H1 (cell line): Measurements from ENCODE around the gene ZNF423. TPM values are rescaled to one million over a fixed set of nuclear protein-coding genes. Genes with fewer than 3 reads are reported as not detected.

ENCODE experiments used
- CTCF ChIA-PET: fragments of 300-600 bp; sonication (Branson Sonifier 250); formaldehyde crosslinking; loops from one replicate; lab custom pipeline; 2021; ENCODE audit not compliant: partially characterized antibody; lab: Charles Lee
- POLR2A ChIA-PET: fragments of 300-600 bp; sonication (Branson Sonifier 250); formaldehyde crosslinking; loops from one replicate; lab custom pipeline; 2021; ENCODE audit warnings: inconsistent platforms; ENCODE audit not compliant: partially characterized antibody; lab: Charles Lee
- DNase-seq, 2 experiments: peaks; one replicate each; pipeline versions ENCODE4 v3.0.0 to v3.0.0-alpha.2; 2010 to 2022; ENCODE audit warnings: low spot score in 2 of 2, low read depth in 1 of 2, mixed read lengths in 1 of 2
- FAIRE-seq: peaks from 2 replicates; lab custom pipeline; 2011; peaks lifted over from hg19 to GRCh38; lab: Jason Lieb, UNC
- H2AFZ ChIP-seq: 2 replicates; pipeline ENCODE4 v1.8.1; 2012; ENCODE audit warnings: low read length, inconsistent platforms
- H2AK5ac ChIP-seq: 2 replicates; pipeline ENCODE4 v1.6.1; 2013; ENCODE audit warnings: low read depth, low read length
- H2BK120ac ChIP-seq: replicated peaks from 2 replicates; pipeline ENCODE3; 2013; ENCODE audit warnings: low read depth, low read length, inconsistent platforms
- H2BK12ac ChIP-seq: 2 replicates; pipeline ENCODE4 v1.6.1; 2013; ENCODE audit warnings: low read depth, low read length
- H2BK15ac ChIP-seq: 2 replicates; pipeline ENCODE4 v1.6.1; 2013; ENCODE audit warnings: low read length
- H2BK20ac ChIP-seq: 2 replicates; pipeline ENCODE4 v1.6.1; 2013; ENCODE audit warnings: low read length
- H2BK5ac ChIP-seq: 2 replicates; pipeline ENCODE4 v1.6.1; 2013; ENCODE audit warnings: low read depth, low read length
- H3K14ac ChIP-seq: 2 replicates; pipeline ENCODE4 v1.6.1; 2013; ENCODE audit warnings: inconsistent platforms; ENCODE audit not compliant: insufficient read length
- H3K18ac ChIP-seq: 2 replicates; pipeline ENCODE4 v1.6.1; 2013; ENCODE audit warnings: low read length; ENCODE audit errors: extremely low read depth
- H3K23ac ChIP-seq: 2 replicates; pipeline ENCODE4 v1.6.1; 2013; ENCODE audit warnings: inconsistent platforms; ENCODE audit not compliant: insufficient read length
- H3K23me2 ChIP-seq: 2 replicates; pipeline ENCODE4 v1.6.1; 2013; ENCODE audit warnings: low read depth, low read length
- H3K27ac ChIP-seq: 2 replicates; pipeline ENCODE4 v1.6.1; 2011; ENCODE audit warnings: low read depth, low read length, inconsistent platforms
- H3K27me3 ChIP-seq, 4 experiments: replicated peaks in 1 of 4; 1 replicate in 1 of 4; 2 replicates in 3 of 4; pipeline versions ENCODE4 v1.6.1 to v1.8.1; 2011 to 2013; ENCODE audit warnings: low read length in 3 of 4, mild to moderate bottlenecking in 3 of 4, inconsistent platforms in 2 of 4, mixed read lengths in 2 of 4, moderate library complexity in 1 of 4; ENCODE audit not compliant: control insufficient read depth in 3 of 4, insufficient read depth in 3 of 4; ENCODE audit errors: extremely low read depth in 1 of 4
- H3K36me3 ChIP-seq, 4 experiments: 2 replicates each; pipeline versions ENCODE4 v1.6.1 to v1.8.1; 2011 to 2013; ENCODE audit warnings: mild to moderate bottlenecking in 4 of 4, low read length in 3 of 4, moderate library complexity in 2 of 4, control low read depth in 1 of 4, inconsistent platforms in 1 of 4; ENCODE audit not compliant: insufficient read depth in 4 of 4, control insufficient read depth in 2 of 4
- H3K4ac ChIP-seq: replicated peaks from 2 replicates; pipeline ENCODE3; 2013; ENCODE audit warnings: low read length, low read depth, mixed read lengths, inconsistent platforms; ENCODE audit not compliant: insufficient read length
- H3K4me1 ChIP-seq, 4 experiments: replicated peaks in 1 of 4; 1 replicate in 1 of 4; 2 replicates in 3 of 4; pipeline versions ENCODE4 v1.6.1 to v1.8.1; 2011 to 2013; ENCODE audit warnings: low read length in 3 of 4, inconsistent platforms in 2 of 4, mixed read lengths in 1 of 4; ENCODE audit not compliant: insufficient read depth in 4 of 4, control insufficient read depth in 3 of 4
- H3K4me2 ChIP-seq, 2 experiments: 2 replicates each; pipeline versions ENCODE4 v1.6.1 to v1.8.1; 2011 to 2013; ENCODE audit warnings: low read depth in 2 of 2, low read length in 2 of 2, control low read depth in 1 of 2, inconsistent platforms in 1 of 2, mild to moderate bottlenecking in 1 of 2; ENCODE audit not compliant: insufficient read depth in 1 of 2
- H3K4me3 ChIP-seq, 4 experiments: fragments of 200-600, 300-600 bp in 1 of 4; sonication (generic), shearing (Covaris generic), sonication (Bioruptor Twin) in 1 of 4; 2 replicates each; pipeline versions ENCODE4 v1.5.1 to v1.8.1; 2011 to 2016; ENCODE audit warnings: low read length in 4 of 4, low read depth in 3 of 4, control low read depth in 2 of 4, inconsistent platforms in 2 of 4, mild to moderate bottlenecking in 2 of 4, mixed read lengths in 1 of 4, moderate library complexity in 1 of 4; ENCODE audit not compliant: insufficient read depth in 2 of 4; ENCODE audit errors: extremely low read depth in 1 of 4
- H3K56ac ChIP-seq: replicated peaks from 2 replicates; pipeline ENCODE3; 2013; ENCODE audit warnings: low read depth, mild to moderate bottlenecking, mixed read lengths, low read length, inconsistent platforms; ENCODE audit not compliant: insufficient read length
- H3K79me1 ChIP-seq: 2 replicates; pipeline ENCODE4 v1.6.1; 2013; ENCODE audit warnings: low read depth, low read length, control low read depth
- H3K79me2 ChIP-seq, 2 experiments: 2 replicates each; pipeline versions ENCODE4 v1.6.1 to v1.8.1; 2012 to 2013; ENCODE audit warnings: low read length in 2 of 2, mild to moderate bottlenecking in 2 of 2, inconsistent platforms in 1 of 2; ENCODE audit not compliant: insufficient read depth in 2 of 2, control insufficient read depth in 1 of 2
- H3K9ac ChIP-seq, 4 experiments: replicated peaks in 1 of 4; 1 replicate in 1 of 4; 2 replicates in 3 of 4; pipeline versions ENCODE4 v1.6.1 to v1.8.1; 2011 to 2013; ENCODE audit warnings: low read depth in 3 of 4, low read length in 3 of 4, control low read depth in 2 of 4, mild to moderate bottlenecking in 2 of 4, moderate library complexity in 2 of 4, inconsistent platforms in 1 of 4; ENCODE audit errors: extremely low read depth in 1 of 4
- H3K9me3 ChIP-seq, 2 experiments: 2 replicates each; pipeline versions ENCODE4 v1.6.1 to v1.8.1; 2012 to 2013; ENCODE audit warnings: mild to moderate bottlenecking in 2 of 2, moderate library complexity in 2 of 2, control low read depth in 1 of 2, inconsistent platforms in 1 of 2, low read depth in 1 of 2, low read length in 1 of 2, mixed read lengths in 1 of 2; ENCODE audit not compliant: insufficient read depth in 2 of 2
- H4K20me1 ChIP-seq, 2 experiments: replicated peaks in 1 of 2; 2 replicates each; pipeline versions ENCODE3 to v1.8.1; 2011 to 2013; ENCODE audit warnings: inconsistent platforms in 2 of 2, low read length in 2 of 2, mild to moderate bottlenecking in 1 of 2; ENCODE audit not compliant: insufficient read depth in 2 of 2, control insufficient read depth in 1 of 2
- H4K5ac ChIP-seq: 2 replicates; pipeline ENCODE4 v1.6.1; 2013; ENCODE audit warnings: low read length, low read depth, mixed read lengths, inconsistent platforms; ENCODE audit not compliant: insufficient read length
- H4K8ac ChIP-seq: 2 replicates; pipeline ENCODE4 v1.8.0; 2013; ENCODE audit warnings: mild to moderate bottlenecking, moderate library complexity, low read length, inconsistent platforms; ENCODE audit not compliant: insufficient read depth; ENCODE audit errors: extremely low read depth
- H4K91ac ChIP-seq: replicated peaks from 2 replicates; pipeline ENCODE3; 2013; ENCODE audit warnings: low read length, mixed read lengths, inconsistent platforms; ENCODE audit not compliant: insufficient read length
- ASH2L ChIP-seq: fragments of 200-600, 300-600 bp; sonication (generic); IDR thresholded peaks from one replicate; pipeline ENCODE4 v1.7.1; 2017; ENCODE audit warnings: low read length
- HDAC2 ChIP-seq, 2 experiments: fragments of 300-600 bp in 1 of 2; sonication (generic) in 1 of 2; IDR thresholded peaks; 2 replicates each; pipeline ENCODE4 v1.6.1; 2011 to 2012; ENCODE audit warnings: low read depth in 2 of 2, low read length in 2 of 2, mild to moderate bottlenecking in 2 of 2, moderate library complexity in 2 of 2, borderline replicate concordance in 1 of 2, inconsistent platforms in 1 of 2
- RAD21 ChIP-seq, 2 experiments: IDR thresholded peaks in 1 of 2; conservative IDR thresholded peaks in 1 of 2; 2 replicates each; pipeline ENCODE4 v1.6.1; 2011; ENCODE audit warnings: low read depth in 2 of 2, low read length in 2 of 2, improper control_type of control experiment in 1 of 2, inconsistent platforms in 1 of 2, mild to moderate bottlenecking in 1 of 2, moderate library complexity in 1 of 2
- WGBS, 2 experiments: shearing (Covaris generic) in 1 of 2; methylation state at CpG; one replicate each; pipeline versions ENCODE4 v1.1.6 to v1.1.7; 2013 to 2015; ENCODE audit warnings: low lambda C conversion rate in 2 of 2, mixed read lengths in 2 of 2, inconsistent platforms in 1 of 2, low coverage in 1 of 2, missing lambda C conversion rate in 1 of 2; ENCODE audit not compliant: insufficient replicate concordance in 2 of 2, insufficient coverage in 1 of 2, insufficient read length in 1 of 2; ENCODE audit errors: extremely low coverage in 1 of 2, missing lambda C conversion rate in 1 of 2; 5-methylcytosine and 5-hydroxymethylcytosine counted together
- polyA plus RNA-seq, 7 experiments: library from polyadenylated mRNA; depleted of rRNA in 3 of 7; stranded (reverse) in 5 of 7; unstranded in 2 of 7; fragments of >200 nt in 5 of 7; fragments of 200-250 nt in 2 of 7; gene quantifications; 1 replicate in 5 of 7; 2 replicates in 1 of 7; 4 replicates in 1 of 7; pipeline versions ENCODE4 v1.2.1 to v1.2.3, GENCODE V29; 2011 to 2013; ENCODE audit warnings: missing spikeins in 2 of 7, mixed read lengths in 2 of 7
- total RNA-seq: library from RNA; stranded (reverse); fragmentation: NEBNext Ultra II Directional; extraction: Animal tissue kit (Norgen Biotek cat#: 25700); gene quantifications from 2 replicates; pipeline ENCODE4 v1.2.1, GENCODE V29; 2021

ZNF423 gene
- total and polyA plus RNA-seq, 2 of the 8 experiments (the other 6 are each of a cell fraction or from before 2014, with no cell fraction given), result 38.2 to 52.3 TPM

GRCh38 chr16:49834531-49835151 is 21.3 kb downstream of the ZNF423 start:
- H2BK5ac ChIP-seq, result peak overlapping the region; percentile 87; the same call in 1 of the 2 replicates
- H2BK120ac ChIP-seq, result peak overlapping the region; percentile 34
- H3K4me2 ChIP-seq, result peak overlapping the region; percentile 37 to 47
- DNase-seq, result peak in 1 of 2 experiments; percentile 72
- 41% methylated on average over 11 of the region's 19 CpGs; no CpG with 5 or more reads in 1 of the 2 experiments for WGBS, 2 experiments
- H3K23me2 ChIP-seq, result peaks cover 3% of the 10 kb centered on the region; the same call in 1 of the 2 replicates
- no peaks in the 10 kb centered on the region for H3K27me3 ChIP-seq
- H4K91ac ChIP-seq, result peak overlapping the region; percentile 61
- H3K18ac ChIP-seq, result peak overlapping the region; percentile 90
- no peak overlapping the region for H3K56ac ChIP-seq
- H4K20me1 ChIP-seq, result peaks cover 21% of the 10 kb centered on the region in 2 experiments
- peaks cover 0 to 93% of the 10 kb centered on the region in 2 experiments; a peak in 2 of 4 replicates for H3K79me2 ChIP-seq
- POLR2A ChIA-PET, result interaction anchor here (1.2 to 3.6 kb wide), 6 partner anchors 10 to 23 kb away, joined by 3 to 9 read pairs (median 8); no protein-coding TSS in a partner anchor
- 0 out of 4 replicates have a peak, but pooled peaks of 1 of the 2 experiments have one; percentile 43 for TF ChIP-seq HDAC2 (IDR thresholded peaks at IDR 0.05; ENCODE audit: borderline replicate concordance in 1 of 2, low read depth in 2 of 2, low read length in 2 of 2)
- TF ChIP-seq RAD21 (IDR thresholded peaks at IDR 0.05 in 1 of 2, conservative IDR thresholded peaks at IDR 0.05 in 1 of 2; ENCODE audit: low read depth in 2 of 2, low read length in 2 of 2), result no peak
- peak; percentile 26 for TF ChIP-seq ASH2L
- TF ChIP-seq, all 59 proteins: peak for 2
- H3K9me3 ChIP-seq, result no peaks in the 10 kb centered on the region
- H2BK20ac ChIP-seq, result peak overlapping the region; percentile 80; the same call in 1 of the 2 replicates
- CTCF ChIA-PET, result interaction anchor here (0.6 to 1.1 kb wide), 4 partner anchors 7 to 426 kb away, joined by 3 read pairs; no protein-coding TSS in a partner anchor
- H2AFZ ChIP-seq, result no peak overlapping the region
- peak overlapping the region in 1 of 4 experiments; percentile 29; a peak in 1 of 8 replicates for H3K4me3 ChIP-seq
- FAIRE-seq, result no peak
- no peak overlapping the region for H3K27ac ChIP-seq
- peak overlapping the region; percentile 97; the same call in 1 of the 2 replicates for H2AK5ac ChIP-seq
- H4K5ac ChIP-seq, result no peak overlapping the region
- H3K4me1 ChIP-seq, result peaks cover 5 to 65% (median 56%) of the 10 kb centered on the region in 4 experiments
- peaks cover 40% of the 10 kb centered on the region for H3K79me1 ChIP-seq
- H3K4ac ChIP-seq, result no peak overlapping the region
- H2BK15ac ChIP-seq, result no peak overlapping the region
- peak overlapping the region; percentile 68; the same call in 1 of the 2 replicates for H2BK12ac ChIP-seq
- H4K8ac ChIP-seq, result no peak overlapping the region
- H3K23ac ChIP-seq, result no peak overlapping the region
- no peak overlapping the region for H3K9ac ChIP-seq
- no peak overlapping the region for H3K14ac ChIP-seq
- H3K36me3 ChIP-seq, result no peaks in the 10 kb centered on the region
